Measurements from ENCODE around the gene TCAIM.

TCAIM gene

DNA sequence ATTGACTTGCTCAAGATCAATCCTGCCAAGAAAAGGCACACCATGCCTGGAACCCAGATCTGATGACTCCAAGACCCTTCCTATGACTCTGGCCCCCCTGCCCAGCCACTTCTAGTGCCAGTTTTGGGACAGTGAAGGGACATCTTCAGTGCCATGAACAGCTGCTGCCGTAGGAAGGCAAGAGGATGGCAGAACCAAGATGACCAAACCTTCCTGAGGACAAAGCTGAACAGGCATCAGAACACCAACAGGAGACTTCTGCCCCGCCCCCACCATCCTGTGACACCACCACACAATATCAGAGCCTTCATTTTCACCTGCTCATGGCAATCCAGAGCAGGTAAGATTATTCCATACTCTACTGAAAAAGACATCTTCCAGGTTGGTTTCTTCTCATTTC lies 105.9 kb downstream of the TCAIM start:
- DNase-seq, result no peak

DNA sequence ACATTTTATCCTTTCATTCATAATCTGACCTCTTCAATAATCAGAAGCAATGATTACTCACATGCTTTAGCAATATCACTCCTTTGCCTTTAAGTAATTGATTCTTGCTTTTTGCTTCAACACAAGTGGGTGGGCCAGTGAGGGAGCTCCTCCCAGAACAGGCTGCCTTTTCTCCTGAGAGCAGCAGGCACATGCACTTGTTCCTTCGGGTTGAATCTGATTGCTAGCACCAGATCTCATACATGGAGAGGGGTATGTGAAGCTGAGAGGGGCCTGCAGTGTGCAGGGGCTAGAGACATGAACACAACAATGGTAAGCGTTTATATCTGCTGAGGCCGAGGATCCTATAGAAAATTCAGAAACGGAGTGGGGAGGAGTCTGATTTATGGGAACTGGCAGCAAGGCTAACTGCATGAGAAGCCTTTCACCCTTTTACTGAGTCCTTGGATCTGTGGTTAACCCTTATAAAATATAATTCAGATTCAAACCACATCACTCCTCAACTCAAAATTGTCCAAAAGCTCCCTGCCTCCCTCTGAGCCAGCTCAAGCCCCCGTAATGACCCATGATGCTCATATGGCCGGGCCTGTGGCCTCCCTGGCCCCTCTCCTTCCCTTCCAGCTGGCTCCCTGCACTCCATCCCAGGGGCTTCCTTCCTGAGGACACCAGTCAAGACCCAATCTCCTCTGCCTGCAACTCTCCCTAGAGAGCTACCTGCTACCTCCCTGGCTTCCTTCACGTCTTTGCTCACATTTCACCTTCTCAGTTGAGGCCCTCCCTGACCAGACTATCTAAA lies 106.5 kb downstream of the TCAIM start:
- no peak for DNase-seq

GRCh38 chr3:44445786-44446185 lies 107.2 kb downstream of the TCAIM start:
- no peak for DNase-seq

DNA sequence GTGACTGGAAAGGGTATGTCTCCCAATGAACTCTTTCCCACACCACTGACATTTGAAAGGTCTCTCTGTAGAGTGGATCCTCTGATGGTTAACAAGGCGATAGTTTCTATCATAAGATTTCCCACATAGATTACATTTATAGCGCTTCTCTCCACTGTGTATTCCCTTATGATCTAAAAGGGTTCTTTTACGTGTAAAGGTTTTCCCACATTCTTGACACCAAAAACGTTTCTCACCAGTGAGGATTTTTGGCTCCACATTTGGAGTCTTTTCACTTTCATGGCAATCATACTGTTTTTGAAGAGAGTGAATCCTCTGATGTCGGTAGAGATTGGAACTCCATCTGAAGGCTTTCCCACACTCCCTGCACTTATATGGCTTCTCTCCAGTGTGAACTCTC lies 108.4 kb downstream of the TCAIM start:
- no peak for DNase-seq

DNA sequence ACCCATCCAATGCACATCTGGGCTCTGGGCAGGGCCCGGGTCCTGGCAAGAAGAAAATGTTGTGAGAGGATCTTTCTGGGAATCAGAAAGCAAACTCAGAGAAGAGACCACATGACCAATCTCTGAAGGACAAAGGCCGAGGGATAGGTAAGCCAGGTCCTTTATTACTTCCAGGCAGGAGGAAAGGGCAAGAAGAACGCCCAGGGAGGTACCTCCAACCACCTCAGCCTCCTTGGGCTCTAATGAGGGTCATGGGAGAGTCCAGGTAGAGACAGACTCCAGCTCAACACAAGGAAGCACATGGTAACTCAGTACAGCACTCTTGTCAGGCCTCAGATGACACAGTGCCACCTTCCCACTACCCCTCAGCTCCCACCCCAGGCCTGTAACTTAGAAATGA lies 112.9 kb downstream of the TCAIM start:
- DNase-seq, result no peak

DNA sequence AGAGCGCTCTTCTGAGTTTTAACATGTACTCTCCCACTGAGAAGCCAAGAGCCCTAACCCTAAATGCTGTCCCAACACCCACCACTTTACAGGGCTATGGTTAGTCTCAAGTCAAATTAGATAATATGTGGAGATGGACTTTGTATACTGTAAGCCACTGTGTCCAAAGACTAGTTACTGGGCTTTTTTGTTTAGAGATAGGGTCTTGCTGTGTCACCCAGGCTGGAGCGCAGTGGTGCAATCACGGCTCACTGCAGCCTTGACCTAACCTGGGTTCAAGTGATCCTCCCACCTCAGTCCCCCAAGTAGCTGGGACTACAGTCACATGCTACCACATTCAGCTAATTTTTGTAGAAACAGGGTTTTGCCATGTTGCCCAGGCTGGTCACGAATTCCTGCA lies 115.7 kb downstream of the TCAIM start:
- no peak for DNase-seq

- no peak for DNase-seq
Observed at GRCh38 chr3:44455318-44455717, 116.8 kb downstream of the TCAIM start.

All from amygdala (tissue), 56 donors.